HCT116 (cell line): ENCODE data around the gene TCEAL2. TPM values are rescaled to one million over a fixed set of nuclear protein-coding genes. Genes with fewer than 3 reads are reported as not detected.

Experiments
- ATAC-seq: fragments of 200-7000 bp; cut with Tn5 transposase; 2 replicates; pipeline ENCODE4 v1.9.1; 2020; ENCODE audit warnings: mild to moderate bottlenecking, moderate library complexity
- BruUV-seq: library from RNA; stranded (reverse); fragments of 400-500 nt; replicated peaks from 2 replicates; lab custom pipeline; 2021; lab: Mats Ljungman, UMichigan
- CTCF ChIA-PET: fragments of 300-600 bp; sonication (Branson Sonifier 250); formaldehyde crosslinking; loops from one replicate; lab custom pipeline; 2021; ENCODE audit warnings: antibody characterized with exemption; lab: Charles Lee
- POLR2A ChIA-PET: fragments of 300-600, 350-600 bp; sonication (Branson Sonifier 250); formaldehyde crosslinking; loops from one replicate; lab custom pipeline; 2021; ENCODE audit warnings: antibody characterized with exemption; lab: Charles Lee
- RAD21 ChIA-PET, 2 experiments: fragments of 300-600 bp; sonication (Branson Sonifier 250); formaldehyde crosslinking; loops; one replicate each; lab custom pipeline; 2023; ENCODE audit warnings: low total read pairs in 2 of 2; ENCODE audit not compliant: uncharacterized antibody in 2 of 2, unreplicated experiment in 2 of 2, low non-redundant PET in 1 of 2; lab: Charles Lee
- DNase-seq: peaks from one replicate; pipeline ENCODE4 v3.0.0-alpha.2; 2010; ENCODE audit warnings: low read depth, low spot score
- H2AFZ ChIP-seq: fragments of 200-600 bp; shearing (Covaris generic), sonication (generic); 2 replicates; pipeline ENCODE4 v1.6.1; 2017; ENCODE audit warnings: low read depth, mixed run types, mixed read lengths, antibody characterized with exemption, low read length; ENCODE audit not compliant: poor library complexity, severe bottlenecking
- H3K27ac ChIP-seq: 2 replicates; pipeline ENCODE4 v1.5.1; 2012; ENCODE audit warnings: low read depth, low read length
- H3K27me3 ChIP-seq: fragments of 200-600 bp; sonication (generic); 2 replicates; pipeline ENCODE4 v1.6.1; 2016; ENCODE audit warnings: mixed run types, low read length, mixed read lengths; ENCODE audit not compliant: insufficient read depth
- H3K36me3 ChIP-seq, 2 experiments: fragments of 200-500 bp in 1 of 2; fragments of 200-600 bp in 1 of 2; sonication (Bioruptor generic) in 1 of 2; sonication (generic) in 1 of 2; 2 replicates each; pipeline versions ENCODE4 v1.5.1 to v1.6.1; 2014 to 2016; ENCODE audit warnings: low read length in 2 of 2, inconsistent platforms in 1 of 2, mixed read lengths in 1 of 2, mixed run types in 1 of 2; ENCODE audit not compliant: insufficient read depth in 2 of 2, control insufficient read depth in 1 of 2
- H3K4me1 ChIP-seq, 2 experiments: fragments of 200-600 bp in 1 of 2; sonication (generic) in 1 of 2; 2 replicates each; pipeline versions ENCODE4 v1.5.1 to v1.6.1; 2012 to 2017; ENCODE audit warnings: low read length in 2 of 2, inconsistent platforms in 1 of 2, mild to moderate bottlenecking in 1 of 2, mixed read lengths in 1 of 2, mixed run types in 1 of 2, moderate library complexity in 1 of 2; ENCODE audit not compliant: insufficient read depth in 2 of 2, control insufficient read depth in 1 of 2
- H3K4me2 ChIP-seq: fragments of 200-600 bp; sonication (generic); 2 replicates; pipeline ENCODE4 v1.6.1; 2017; ENCODE audit warnings: mixed run types, low read length, mixed read lengths
- H3K4me3 ChIP-seq, 2 experiments: fragments of 200-600 bp in 1 of 2; sonication (generic) in 1 of 2; replicated peaks in 1 of 2; 2 replicates each; pipeline ENCODE4 v1.5.1; 2011 to 2016; ENCODE audit warnings: low read length in 2 of 2, control low read depth in 1 of 2, low read depth in 1 of 2, mild to moderate bottlenecking in 1 of 2, mixed read lengths in 1 of 2, mixed run types in 1 of 2
- H3K79me2 ChIP-seq: fragments of 200-600 bp; sonication (generic); 2 replicates; pipeline ENCODE4 v1.6.1; 2017; ENCODE audit warnings: mild to moderate bottlenecking, mixed run types, low read length, moderate library complexity, mixed read lengths; ENCODE audit not compliant: insufficient read depth
- H3K9ac ChIP-seq: fragments of 200-600 bp; sonication (generic); 2 replicates; pipeline ENCODE4 v1.6.1; 2016; ENCODE audit warnings: low read length, mixed read lengths
- H3K9me2 ChIP-seq: fragments of 200-600 bp; sonication (generic), shearing (Covaris generic); 2 replicates; pipeline ENCODE4 v1.6.1; 2017; ENCODE audit warnings: mixed run types, mild to moderate bottlenecking, moderate library complexity; ENCODE audit not compliant: insufficient read depth
- H3K9me3 ChIP-seq, 2 experiments: fragments of 200-500 bp in 1 of 2; fragments of 200-600 bp in 1 of 2; sonication (Bioruptor generic) in 1 of 2; sonication (generic) in 1 of 2; 2 replicates each; pipeline ENCODE4 v1.6.1; 2014 to 2017; ENCODE audit warnings: low read length in 2 of 2, mixed read lengths in 2 of 2, inconsistent platforms in 1 of 2, low read depth in 1 of 2, mild to moderate bottlenecking in 1 of 2, mixed run types in 1 of 2, moderate library complexity in 1 of 2; ENCODE audit not compliant: control insufficient read depth in 1 of 2, insufficient read depth in 1 of 2
- H4K20me1 ChIP-seq: fragments of 200-600 bp; sonication (generic), shearing (Covaris generic); 2 replicates; pipeline ENCODE4 v1.6.1; 2017; ENCODE audit warnings: mixed run types, mild to moderate bottlenecking, moderate library complexity; ENCODE audit not compliant: insufficient read depth
- CBX3 ChIP-seq: IDR thresholded peaks from 2 replicates; pipeline ENCODE4 v1.6.1; 2012; ENCODE audit warnings: low read depth
- EGR1 ChIP-seq: IDR thresholded peaks from 2 replicates; pipeline ENCODE4 v1.6.1; 2012; ENCODE audit warnings: low read depth
- ELF1 ChIP-seq: IDR thresholded peaks from 2 replicates; pipeline ENCODE4 v1.6.1; 2012; ENCODE audit warnings: low read depth, borderline replicate concordance
- EZH2 ChIP-seq: fragments of 200-600 bp; sonication (generic); IDR thresholded peaks from 2 replicates; pipeline ENCODE4 v1.6.1; 2017; ENCODE audit warnings: antibody characterized with exemption, mixed run types
- EZH2phosphoT487 ChIP-seq: fragments of 200-600 bp; IDR thresholded peaks from 2 replicates; pipeline ENCODE4 v1.6.1; 2018; ENCODE audit warnings: antibody characterized with exemption, borderline replicate concordance
- FOSL1 ChIP-seq: IDR thresholded peaks from 2 replicates; pipeline ENCODE4 v1.6.1; 2012; ENCODE audit warnings: low read depth
- JUND ChIP-seq: IDR thresholded peaks from 2 replicates; pipeline ENCODE4 v1.6.1; 2012
- RAD21 ChIP-seq: IDR thresholded peaks from 2 replicates; pipeline ENCODE4 v1.6.1; 2012; ENCODE audit warnings: low read depth, mild to moderate bottlenecking
- SP1 ChIP-seq: IDR thresholded peaks from 2 replicates; pipeline ENCODE4 v1.6.1; 2012; ENCODE audit warnings: low read depth
- SRF ChIP-seq: IDR thresholded peaks from 2 replicates; pipeline ENCODE4 v1.6.1; 2012; ENCODE audit warnings: low read depth
- TCF7L2 ChIP-seq: IDR thresholded peaks from 2 replicates; pipeline ENCODE4 v1.7.0; 2011; ENCODE audit warnings: borderline replicate concordance, inconsistent platforms; ENCODE audit not compliant: insufficient read depth, insufficient read length; ENCODE audit errors: extremely low read depth
- intact Hi-C: fragments of 100-400 bp; cut with micrococcal nuclease; formaldehyde crosslinking; loops from 2 replicates; pipeline ENCODE4 v1.10.0; 2022
- total RNA-seq: library from RNA; stranded (reverse); gene quantifications from one replicate; pipeline ENCODE4 v1.2.1, GENCODE V29; 2021; ENCODE audit not compliant: unreplicated experiment
- TF ChIP-seq, protein P1 (sequence below): IDR thresholded peaks from 2 replicates; pipeline ENCODE4 v1.6.1; 2012
- TF ChIP-seq, protein P2 (sequence below), 3 experiments: fragments of 200-600 bp in 1 of 3; sonication (generic) in 1 of 3; IDR thresholded peaks in 2 of 3; conservative IDR thresholded peaks in 1 of 3; 2 replicates each; pipeline ENCODE4 v1.5.1; 2012 to 2017; ENCODE audit warnings: low read depth in 2 of 3, low read length in 2 of 3, antibody characterized with exemption in 1 of 3, borderline replicate concordance in 1 of 3, control low read depth in 1 of 3, mild to moderate bottlenecking in 1 of 3, mixed read lengths in 1 of 3, mixed run types in 1 of 3, moderate library complexity in 1 of 3; ENCODE audit not compliant: insufficient read depth in 1 of 3
- TF ChIP-seq, protein P3 (sequence below): IDR thresholded peaks from 2 replicates; pipeline ENCODE4 v1.6.1; 2012; ENCODE audit warnings: low read depth
- TF ChIP-seq, protein P4 (sequence below): IDR thresholded peaks from 2 replicates; pipeline ENCODE4 v1.6.1; 2012

The TCEAL2 gene
- total RNA-seq, 1 experiment from 2014 or later = not detected

DNA sequence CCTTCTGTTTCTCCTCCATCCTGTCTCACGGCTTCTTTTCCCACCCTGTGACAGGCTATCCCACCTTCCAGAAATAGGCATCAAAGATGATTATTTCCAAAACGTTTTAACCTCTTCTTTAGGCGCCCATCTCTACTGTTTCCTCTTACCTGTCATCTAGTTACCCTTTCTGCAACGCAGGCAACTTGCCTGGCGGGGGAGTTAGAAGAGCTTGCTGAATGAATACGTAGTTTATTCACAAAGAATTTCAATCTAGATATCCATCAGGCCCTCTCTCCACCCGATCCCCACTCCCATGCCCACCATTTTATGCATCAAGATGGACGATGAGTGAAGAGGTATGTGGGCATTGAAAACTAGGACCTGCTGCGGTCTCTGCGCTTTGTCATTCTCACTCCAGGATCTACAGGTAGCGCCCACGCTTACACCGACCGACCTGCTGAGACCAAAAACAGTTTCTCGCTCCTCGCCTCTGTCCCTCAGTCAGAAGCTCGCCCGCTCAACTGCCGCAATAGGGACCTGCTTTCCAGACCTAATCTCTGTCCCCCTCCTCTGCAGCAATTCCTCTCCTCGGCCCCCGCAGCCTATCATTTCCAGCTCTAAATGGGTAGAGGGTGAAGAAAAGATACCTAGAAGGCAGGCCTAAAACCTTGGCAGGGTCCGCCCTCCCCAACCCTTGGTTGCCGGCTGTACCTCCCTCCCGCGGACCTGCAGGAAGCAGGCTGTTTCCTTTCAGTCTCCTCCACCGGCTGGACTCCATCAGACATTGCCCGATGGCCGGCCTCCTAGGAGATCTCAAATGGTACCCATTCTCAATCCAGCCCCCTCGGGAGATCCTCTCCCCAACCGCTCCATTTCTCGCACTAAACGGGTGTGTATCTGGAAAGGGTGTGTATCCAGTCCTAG lies 29.7 kb downstream of the TCEAL2 start:
- no peaks in the 10 kb centered on the region for H3K9me3 ChIP-seq
- no peak overlapping the region for H3K9ac ChIP-seq
- no peak overlapping the region for H2AFZ ChIP-seq
- no peak overlapping the region for H3K27ac ChIP-seq
- H3K9me2 ChIP-seq = no peaks in the 10 kb centered on the region
- H3K36me3 ChIP-seq = no peaks in the 10 kb centered on the region
- BruUV-seq = no TSS peak
- POLR2A ChIA-PET = no interaction called here
- TF ChIP-seq, protein P1, sequence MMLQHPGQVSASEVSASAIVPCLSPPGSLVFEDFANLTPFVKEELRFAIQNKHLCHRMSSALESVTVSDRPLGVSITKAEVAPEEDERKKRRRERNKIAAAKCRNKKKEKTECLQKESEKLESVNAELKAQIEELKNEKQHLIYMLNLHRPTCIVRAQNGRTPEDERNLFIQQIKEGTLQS = no peak
- TF ChIP-seq SP1 (no peak), EZH2 (no peak), SRF (no peak), RAD21 (no peak), ELF1 (no peak), EGR1 (no peak), CBX3 (no peak), JUND (no peak), FOSL1 (no peak), TCF7L2 (no peak), EZH2phosphoT487 (no peak)
- TF ChIP-seq, protein P2, sequence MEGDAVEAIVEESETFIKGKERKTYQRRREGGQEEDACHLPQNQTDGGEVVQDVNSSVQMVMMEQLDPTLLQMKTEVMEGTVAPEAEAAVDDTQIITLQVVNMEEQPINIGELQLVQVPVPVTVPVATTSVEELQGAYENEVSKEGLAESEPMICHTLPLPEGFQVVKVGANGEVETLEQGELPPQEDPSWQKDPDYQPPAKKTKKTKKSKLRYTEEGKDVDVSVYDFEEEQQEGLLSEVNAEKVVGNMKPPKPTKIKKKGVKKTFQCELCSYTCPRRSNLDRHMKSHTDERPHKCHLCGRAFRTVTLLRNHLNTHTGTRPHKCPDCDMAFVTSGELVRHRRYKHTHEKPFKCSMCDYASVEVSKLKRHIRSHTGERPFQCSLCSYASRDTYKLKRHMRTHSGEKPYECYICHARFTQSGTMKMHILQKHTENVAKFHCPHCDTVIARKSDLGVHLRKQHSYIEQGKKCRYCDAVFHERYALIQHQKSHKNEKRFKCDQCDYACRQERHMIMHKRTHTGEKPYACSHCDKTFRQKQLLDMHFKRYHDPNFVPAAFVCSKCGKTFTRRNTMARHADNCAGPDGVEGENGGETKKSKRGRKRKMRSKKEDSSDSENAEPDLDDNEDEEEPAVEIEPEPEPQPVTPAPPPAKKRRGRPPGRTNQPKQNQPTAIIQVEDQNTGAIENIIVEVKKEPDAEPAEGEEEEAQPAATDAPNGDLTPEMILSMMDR (IDR thresholded peaks at IDR 0.05 in 2 of 3, conservative IDR thresholded peaks at IDR 0.05 in 1 of 3; ENCODE audit: borderline replicate concordance in 1 of 3, insufficient read depth in 1 of 3, low read depth in 2 of 3, low read length in 2 of 3) = no peak
- TF ChIP-seq, protein P3, sequence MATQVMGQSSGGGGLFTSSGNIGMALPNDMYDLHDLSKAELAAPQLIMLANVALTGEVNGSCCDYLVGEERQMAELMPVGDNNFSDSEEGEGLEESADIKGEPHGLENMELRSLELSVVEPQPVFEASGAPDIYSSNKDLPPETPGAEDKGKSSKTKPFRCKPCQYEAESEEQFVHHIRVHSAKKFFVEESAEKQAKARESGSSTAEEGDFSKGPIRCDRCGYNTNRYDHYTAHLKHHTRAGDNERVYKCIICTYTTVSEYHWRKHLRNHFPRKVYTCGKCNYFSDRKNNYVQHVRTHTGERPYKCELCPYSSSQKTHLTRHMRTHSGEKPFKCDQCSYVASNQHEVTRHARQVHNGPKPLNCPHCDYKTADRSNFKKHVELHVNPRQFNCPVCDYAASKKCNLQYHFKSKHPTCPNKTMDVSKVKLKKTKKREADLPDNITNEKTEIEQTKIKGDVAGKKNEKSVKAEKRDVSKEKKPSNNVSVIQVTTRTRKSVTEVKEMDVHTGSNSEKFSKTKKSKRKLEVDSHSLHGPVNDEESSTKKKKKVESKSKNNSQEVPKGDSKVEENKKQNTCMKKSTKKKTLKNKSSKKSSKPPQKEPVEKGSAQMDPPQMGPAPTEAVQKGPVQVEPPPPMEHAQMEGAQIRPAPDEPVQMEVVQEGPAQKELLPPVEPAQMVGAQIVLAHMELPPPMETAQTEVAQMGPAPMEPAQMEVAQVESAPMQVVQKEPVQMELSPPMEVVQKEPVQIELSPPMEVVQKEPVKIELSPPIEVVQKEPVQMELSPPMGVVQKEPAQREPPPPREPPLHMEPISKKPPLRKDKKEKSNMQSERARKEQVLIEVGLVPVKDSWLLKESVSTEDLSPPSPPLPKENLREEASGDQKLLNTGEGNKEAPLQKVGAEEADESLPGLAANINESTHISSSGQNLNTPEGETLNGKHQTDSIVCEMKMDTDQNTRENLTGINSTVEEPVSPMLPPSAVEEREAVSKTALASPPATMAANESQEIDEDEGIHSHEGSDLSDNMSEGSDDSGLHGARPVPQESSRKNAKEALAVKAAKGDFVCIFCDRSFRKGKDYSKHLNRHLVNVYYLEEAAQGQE = no peak
- TF ChIP-seq, protein P4, sequence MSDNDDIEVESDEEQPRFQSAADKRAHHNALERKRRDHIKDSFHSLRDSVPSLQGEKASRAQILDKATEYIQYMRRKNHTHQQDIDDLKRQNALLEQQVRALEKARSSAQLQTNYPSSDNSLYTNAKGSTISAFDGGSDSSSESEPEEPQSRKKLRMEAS = no peak
- intact Hi-C loops = no loop called here
- ATAC-seq (no peak), DNase-seq (no peak)
- no peak overlapping the region for H3K4me2 ChIP-seq
- H4K20me1 ChIP-seq = no peaks in the 10 kb centered on the region
- H3K79me2 ChIP-seq = no peaks in the 10 kb centered on the region
- RAD21 ChIA-PET = no interaction called here
- H3K27me3 ChIP-seq = no peaks in the 10 kb centered on the region
- no peak overlapping the region for H3K4me3 ChIP-seq
- no peaks in the 10 kb centered on the region for H3K4me1 ChIP-seq
- CTCF ChIA-PET = no interaction called here
